ENCODE data around the gene ANKUB1.
"Not testable (repeated sequence)": the region's sequence is repeated elsewhere in the genome, so short reads cannot be mapped to it uniquely, and the experiment has no call there.

ANKUB1 gene, protein sequence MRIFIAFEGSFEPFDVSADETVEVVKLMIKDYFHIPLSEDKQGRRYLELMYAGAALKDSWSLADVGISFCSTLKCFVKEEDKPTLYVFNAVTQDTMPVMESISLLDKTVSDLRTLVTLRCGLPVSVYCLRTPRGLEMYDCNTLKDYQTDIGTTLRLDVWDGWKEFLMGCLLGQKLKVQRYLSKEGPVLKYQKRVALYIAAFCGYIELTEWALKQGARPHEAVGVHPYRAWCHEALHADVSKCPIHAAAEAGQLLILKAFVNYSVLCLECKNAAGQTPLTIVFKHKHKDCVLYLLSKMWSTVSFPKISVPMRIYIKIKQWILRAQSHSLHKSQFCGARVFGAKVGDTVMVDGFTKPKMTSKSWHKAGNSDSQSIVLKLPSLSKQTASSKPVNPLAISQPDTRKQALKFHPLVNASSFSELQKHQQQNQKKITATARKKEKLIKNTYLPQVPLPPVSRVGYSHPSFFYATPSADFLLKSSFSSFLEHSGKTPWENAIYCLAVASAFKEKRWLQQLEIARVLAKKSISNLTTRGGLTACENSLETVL

DNA sequence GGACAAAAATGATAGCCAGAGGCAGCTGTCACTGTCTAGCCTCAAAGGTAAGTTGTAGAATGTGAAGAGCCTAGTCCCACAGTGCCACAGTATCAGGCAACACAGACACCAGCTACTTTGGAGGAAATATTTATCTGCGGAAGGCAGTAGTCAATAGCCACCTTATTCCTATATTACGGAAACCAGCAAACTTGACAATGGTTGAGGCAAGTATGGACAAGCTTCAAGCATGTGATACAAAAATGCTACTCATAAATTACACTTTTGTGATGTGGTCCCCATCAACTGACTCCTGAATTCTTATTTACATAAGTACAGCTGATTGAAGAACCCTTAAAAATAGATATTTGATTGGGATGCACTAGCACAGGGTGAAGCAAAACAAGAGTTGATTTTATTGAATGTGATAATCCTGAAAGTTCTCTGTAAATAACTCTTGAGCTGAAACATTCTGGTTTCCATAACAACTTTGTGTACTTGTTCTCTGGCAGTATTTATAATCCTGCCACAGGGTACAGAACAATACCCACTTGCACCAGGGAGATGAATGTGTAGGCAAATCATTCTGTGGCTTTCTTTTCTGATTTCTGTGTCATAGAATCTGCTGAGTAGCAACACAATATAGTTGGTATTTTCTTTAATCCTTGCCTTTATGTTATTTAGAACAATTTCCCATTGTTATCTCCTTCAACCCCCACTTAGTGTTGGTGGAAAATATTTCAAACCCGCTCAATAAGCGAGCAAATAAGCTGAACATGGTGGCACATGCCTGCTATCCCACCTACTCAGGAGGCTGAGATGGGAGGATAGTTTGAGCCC, at the start of gene ANKUB1:
Gene ANKUB1, minus strand, starts transcription at position 103 of the 819 bp plus-strand sequence. CDS start 188 bp downstream, outside the sequence.
- DNase-seq, result peak; percentile 91

DNA sequence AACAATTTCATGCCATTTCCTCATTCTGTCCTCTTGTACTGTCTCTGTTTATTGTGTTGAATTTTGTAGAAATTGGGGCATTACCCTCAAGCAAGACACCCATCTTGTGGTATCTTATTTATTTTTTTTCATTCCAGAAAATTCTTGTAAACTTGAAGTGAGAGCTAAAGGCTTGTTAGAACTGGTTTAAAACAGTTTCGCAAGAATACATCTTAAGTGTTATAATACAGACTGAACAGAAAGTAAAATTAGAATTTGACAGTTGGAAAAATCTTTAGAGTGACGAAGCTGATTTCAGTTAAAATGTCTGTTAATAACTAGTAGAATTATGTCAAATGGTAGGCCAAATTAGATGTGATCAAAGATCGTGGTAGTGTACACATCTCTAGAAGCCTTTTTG, 47.5 kb upstream of the ANKUB1 start:
- no peak for DNase-seq

DNA sequence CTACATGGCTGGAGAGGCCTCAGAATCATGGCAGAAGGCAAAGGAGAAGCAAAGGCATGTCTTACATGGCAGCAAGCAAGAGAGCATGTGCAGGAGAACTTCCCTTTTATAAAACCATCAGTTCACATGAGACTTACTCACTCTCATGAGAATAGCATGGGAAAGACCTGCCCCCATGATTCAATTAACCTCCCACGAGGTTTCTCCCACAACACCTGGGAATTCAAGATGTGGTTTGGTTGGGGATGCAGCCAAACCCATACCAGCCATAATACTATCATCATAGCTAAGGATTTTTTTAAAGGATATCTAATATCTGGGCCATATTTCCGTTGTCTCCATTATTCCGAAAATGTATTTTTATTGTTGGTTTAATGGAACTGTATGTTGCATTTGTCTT, 47.1 kb upstream of the ANKUB1 start:
- DNase-seq, result not testable (repeated sequence)

DNA sequence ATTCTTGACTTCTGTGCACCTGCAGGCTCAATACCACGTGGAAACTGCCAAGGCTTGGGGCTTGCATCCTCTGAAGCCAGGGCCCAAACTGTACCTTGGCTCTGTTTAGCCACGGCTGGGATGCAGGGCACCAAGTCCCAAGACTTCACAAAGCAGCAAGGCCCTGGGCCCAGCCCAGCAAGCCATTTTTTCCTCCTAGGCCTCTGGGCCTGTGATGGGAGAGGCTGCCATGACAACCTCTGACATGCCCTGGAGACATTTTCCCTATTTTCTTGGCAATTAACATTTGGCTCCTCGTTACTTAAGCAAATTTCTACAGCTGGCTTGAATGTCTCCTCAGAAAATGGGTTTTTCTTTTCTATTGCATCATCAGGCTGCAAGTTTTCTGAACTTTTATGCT, 46.1 kb upstream of the ANKUB1 start:
- not testable (repeated sequence) for DNase-seq

DNA sequence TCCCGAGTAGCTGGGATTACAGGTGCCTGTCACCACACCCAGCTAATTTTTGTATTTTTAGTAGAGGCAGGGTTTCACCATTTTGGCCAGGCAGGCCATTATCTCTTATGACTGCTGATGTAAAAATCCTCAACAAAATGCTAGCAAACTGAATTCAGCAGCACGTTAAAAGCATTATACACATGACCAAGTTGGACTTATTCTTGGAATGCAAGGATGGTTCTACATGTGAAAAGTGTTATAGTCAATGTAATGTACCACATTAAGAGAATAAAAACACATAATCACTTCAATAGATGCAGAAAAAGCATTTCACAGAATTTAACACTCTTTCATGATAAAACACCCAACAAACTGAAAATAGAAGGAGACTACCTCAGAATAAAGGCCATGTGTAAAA, 40.9 kb upstream of the ANKUB1 start:
- no peak for DNase-seq

DNA sequence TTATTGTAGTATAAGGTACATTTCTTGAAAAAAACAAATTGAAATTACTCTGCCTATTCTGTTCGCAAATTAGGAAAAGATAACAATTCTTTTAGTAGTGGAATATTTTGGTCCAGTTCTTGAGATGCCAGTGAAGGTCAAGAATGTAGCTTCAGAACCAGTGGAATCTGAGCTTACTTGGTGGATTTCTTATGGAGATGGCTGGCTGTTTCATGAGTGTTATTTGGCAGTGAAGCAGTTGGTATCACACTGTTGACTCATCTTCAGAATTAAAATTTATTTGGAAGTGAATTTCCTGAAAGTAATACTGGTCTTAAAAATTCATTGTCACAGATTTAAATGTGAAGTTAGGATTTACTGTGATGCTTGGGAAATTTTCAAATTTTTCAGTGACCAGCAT, 39.7 kb upstream of the ANKUB1 start:
- DNase-seq, result no peak

DNA sequence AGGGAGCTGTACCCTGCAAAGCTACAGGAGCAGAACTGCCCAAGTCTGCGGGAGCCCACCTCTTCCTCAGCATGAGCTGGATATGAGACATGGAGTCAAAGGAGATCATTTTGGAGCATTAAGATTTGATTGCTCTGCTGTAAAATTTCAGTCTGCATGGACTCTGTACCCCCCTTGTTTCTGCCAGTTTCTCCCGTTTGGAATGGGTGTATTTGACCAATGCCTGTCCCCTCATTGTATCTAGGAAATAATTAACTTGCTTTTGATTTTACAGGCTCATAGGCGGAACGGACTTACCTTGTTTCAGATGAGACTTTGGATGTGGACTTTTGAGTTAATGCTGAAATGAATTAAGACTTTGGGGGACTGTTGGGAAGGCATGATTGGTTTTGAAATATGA, 39.0 kb upstream of the ANKUB1 start:
- DNase-seq, result no peak

DNA sequence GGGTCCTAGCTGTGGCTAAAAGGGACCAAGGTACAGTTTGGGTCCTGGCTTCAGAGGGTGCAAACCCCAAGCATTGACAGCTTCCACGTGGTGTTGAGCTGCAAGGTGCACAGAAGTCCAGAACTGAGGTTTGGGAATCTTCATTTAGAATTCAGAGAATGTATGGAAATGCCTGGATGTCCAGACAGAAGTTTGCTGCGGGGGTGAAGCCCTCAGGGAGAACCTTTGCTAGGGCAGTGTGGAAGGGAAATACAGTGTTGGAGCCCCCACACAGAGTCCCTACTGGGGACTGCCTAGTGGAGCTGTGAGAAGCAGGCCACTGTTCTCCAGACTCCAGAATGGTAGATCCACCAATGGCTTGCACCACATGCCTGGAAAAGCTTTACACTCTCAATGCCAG, 38.5 kb upstream of the ANKUB1 start:
- DNase-seq, result no peak

DNA sequence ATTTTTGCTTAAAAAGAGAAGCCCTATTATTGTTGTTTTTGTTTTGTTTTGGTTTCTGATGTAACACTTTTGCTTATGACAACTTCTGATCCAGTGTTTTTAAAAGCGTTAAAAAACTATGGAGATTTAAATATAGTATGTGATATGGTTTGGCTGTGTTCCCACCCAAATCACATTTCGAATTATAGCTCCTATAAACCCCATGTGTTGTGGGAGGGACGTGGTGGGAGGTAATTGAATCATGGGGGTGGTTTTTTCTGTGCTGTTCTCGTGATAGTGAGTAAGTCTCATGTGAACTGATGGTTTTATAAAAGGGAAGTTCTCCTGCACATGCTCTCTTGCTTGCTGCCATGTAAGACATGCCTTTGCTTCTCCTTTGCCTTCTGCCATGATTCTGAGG, 37.3 kb upstream of the ANKUB1 start:
- not testable (repeated sequence) for DNase-seq

DNA sequence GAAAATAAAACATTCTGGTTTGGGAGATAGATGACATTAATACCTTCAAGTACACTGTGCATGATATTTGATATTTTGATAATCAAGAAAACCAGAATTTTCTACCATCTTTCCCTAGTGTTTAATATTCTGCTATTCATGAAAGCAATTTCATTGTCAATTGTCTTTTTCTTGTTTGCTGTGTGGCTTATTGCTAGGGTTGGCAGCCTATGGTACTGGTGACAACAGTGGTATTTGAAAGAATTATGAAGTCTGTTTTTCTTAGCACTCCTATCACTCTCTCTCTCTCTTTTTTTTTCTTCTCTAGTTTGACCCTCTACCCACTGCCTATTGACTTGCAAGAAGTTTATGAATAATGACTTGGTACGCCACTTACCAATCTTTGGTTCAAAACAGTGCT, 36.0 kb upstream of the ANKUB1 start:
- DNase-seq, result no peak

DNA sequence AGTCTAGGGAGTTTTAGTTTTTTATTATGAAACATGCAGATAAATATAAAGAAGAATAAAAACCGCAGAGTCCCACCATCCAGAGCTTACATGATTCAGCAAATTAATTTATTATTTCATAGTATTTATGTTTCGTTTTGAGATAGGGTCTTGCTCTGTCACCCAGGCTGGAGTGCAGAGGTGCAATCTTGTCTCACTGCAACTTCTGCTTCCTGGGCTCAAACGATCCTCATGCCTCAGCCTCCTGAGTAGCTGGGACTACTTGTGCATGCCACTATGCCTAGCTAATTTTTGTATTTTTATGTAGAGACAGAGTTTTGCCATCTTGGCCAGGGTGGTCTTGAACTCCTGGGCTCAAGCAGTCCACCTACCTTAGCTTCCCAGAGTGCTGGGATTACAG, 34.3 kb upstream of the ANKUB1 start:
- no peak for DNase-seq

DNA sequence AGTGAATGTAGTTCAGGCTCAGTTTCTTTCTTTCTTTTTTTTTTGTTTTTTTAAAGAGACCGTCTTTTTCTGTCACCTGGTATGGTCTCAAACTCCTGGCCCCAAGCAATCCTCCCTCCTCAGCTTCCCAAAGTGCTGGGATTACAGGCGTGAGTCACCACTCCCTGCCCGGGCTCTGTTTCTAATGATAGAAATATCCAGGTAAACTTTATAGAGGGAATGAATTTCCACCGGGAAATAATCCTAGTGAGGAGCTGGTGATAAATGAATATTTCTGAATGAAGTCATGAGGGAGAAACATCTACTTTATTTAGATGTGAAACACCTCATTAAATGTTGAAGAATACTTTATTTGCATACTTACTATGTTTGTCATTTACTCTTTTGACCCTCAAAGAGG, 27.8 kb upstream of the ANKUB1 start:
- no peak for DNase-seq

DNA sequence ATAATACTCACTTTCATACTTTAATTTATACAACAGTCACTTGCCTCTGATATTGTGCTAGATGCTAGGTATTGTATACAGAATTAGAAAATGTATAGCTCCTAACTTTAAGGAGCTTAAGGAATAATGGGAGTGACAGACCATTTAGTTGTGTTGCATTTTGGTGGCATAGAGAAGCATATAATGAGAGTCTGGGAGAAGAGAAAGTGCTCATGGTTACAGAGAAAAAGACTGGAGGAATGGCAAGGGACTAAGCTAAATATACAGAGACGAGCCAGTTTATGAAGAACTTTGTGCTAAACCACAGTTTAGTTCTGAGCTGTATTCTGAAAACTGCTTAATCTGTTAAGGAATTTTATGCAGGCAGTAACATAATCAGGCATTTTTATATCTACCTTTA, 27.1 kb upstream of the ANKUB1 start:
- no peak for DNase-seq

DNA sequence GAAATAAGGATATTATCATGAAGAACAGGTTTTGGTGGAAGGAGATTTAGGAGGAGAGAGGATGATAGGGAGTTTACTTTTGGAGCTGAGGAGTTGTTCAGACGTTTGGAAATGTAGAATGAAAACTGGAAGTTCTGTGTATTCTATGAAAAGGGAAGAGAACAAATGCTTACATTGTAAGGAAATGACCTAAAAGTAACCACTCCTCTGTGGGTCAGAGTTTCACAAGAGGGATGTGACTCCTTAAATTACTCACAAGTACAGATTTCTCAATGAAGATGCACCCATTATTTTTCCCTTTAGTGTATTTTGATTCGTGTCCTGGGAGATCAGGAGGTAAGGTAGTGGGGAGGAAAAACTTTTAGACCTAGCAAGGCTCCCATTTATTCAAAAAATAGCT, 24.6 kb upstream of the ANKUB1 start:
- no peak for DNase-seq

DNA sequence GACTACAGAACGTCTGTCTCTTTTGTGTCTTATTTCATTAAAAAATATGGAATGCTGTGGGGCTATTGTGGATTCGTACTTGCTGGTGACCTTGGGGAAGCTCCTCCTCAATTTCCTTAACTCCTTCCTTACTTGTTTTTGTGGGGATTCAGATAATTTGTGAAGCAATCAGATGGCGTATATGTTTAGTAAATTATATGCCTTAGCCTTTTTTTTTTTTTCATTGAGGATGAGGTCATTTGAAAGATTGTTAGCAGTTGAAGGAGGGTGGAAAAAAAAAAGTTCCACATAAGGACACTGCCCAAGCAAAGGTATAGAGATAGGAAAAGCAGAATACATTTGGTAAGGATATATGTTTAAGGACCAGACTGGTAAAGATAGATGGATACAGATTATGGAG, 24.0 kb upstream of the ANKUB1 start:
- DNase-seq, result no peak

DNA sequence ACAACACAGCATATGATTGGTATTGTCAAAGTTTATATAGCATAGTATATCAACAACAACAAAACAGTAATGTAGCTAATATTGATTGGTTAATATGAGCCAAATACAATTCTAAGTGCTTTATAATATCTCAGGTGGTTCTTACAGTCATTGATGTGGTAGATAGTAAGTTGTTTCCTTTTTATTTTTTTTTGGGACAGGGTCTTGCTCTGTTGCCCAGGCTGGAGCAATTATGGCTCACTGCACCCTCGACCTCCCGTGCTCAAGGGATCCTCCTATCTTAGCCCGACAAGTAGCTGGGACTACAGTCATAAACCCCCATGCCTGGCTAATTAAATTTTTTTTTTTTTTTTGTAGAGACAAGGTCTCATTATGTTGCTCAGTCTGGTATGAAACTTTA, 23.4 kb upstream of the ANKUB1 start:
- DNase-seq, result no peak

DNA sequence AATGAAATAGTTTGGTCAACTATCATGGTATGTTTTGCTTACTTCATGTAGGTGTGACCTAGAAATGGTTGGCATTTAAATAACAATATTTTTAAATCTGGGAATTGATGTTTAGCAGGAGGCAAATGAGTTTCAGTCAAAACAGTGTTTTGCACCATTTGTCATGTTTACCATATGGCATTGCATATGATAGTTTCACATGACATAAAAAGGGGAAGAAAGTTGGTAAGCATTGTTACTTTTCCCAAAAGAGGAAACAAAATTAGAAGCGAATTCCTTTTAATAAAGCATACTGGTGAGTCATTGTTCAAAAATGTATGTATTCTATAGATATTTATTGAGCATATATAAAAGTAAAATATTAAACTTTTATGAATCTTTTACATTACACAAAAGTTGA, 23.0 kb upstream of the ANKUB1 start:
- no peak for DNase-seq

DNA sequence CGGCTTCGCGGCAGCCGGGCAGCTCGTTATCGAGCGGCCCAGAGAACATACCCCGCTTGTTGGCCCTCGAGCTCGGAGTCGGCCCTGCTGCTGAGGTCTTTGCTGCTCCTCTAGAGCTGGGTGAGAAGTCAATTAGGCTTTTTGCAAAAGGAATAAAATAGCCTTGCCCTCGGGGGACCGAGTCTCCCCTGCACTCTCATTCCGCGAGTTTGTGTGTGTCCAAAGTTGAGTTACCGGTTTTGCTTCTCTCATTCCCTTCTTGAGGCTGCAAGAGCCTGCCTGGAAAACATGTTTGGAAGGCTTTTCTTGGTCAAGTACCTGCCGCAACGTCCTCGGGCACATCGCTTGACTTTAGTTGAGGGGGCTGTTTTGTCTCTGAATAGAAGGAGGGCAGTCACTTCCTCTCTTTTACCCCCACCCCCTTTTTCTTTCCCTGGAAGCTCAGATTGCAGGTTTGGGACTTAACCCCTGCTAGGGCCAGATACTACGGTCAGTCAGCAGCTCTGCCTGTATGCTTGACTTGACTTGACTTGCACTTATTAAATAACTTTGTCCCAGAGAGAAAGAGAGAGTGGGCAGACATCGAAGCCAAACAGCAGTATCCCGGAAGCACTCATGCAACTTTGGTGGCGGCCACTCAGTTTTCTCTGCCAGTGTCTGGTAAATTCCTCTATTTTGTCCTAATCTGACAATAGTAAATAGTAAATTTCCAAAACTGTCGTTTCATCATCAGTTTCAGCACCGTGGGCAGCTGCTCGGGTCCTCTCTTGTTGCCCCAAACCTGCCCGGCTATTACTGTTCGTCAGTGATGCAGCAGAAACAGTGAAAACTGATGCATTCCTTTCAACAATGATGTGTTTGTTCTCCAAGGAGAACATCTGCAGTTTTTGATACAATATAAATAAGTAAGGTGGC, 21.3 kb upstream of the ANKUB1 start:
- DNase-seq, result no peak

DNA sequence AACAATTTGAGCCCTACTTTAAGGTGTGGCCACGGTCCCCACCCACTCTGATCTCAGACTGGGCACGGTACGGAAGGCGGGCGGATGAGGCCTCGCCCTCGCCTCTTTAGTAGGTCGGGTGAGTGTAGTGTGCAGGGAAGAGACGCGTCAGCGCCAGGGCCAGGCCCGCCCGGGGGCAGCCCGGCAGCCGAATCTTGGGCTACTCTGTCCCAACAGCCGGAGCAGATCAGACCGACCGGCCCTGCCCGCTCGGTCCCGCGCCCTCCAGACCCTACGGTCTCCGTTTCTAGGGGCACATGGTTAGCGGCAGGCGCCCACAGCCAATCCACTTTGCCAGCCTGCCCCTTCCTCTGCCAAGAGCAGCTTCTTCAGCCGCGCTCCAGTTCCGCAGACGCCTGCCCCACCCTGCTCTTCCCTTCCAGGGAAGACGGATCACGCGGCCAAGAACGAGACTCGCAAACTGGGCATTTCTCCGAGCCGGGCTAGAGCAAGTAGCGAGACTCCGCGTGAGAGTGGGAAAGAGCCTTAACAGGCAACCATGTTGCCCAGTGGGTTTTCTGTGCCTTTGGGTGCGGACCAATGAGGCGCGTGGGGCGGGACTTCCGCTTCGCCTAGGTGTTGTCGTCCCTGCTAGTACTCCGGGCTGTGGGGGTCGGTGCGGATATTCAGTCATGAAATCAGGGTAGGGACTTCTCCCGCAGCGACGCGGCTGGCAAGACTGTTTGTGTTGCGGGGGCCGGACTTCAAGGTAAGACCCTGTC, 20.4 kb upstream of the ANKUB1 start, which contains the start of gene RNF13:
Gene RNF13, plus strand, starts transcription at position 610 of the 761 bp plus-strand sequence. CDS start 32,812 bp downstream, outside the sequence.
- peak; percentile 83 for DNase-seq

DNA sequence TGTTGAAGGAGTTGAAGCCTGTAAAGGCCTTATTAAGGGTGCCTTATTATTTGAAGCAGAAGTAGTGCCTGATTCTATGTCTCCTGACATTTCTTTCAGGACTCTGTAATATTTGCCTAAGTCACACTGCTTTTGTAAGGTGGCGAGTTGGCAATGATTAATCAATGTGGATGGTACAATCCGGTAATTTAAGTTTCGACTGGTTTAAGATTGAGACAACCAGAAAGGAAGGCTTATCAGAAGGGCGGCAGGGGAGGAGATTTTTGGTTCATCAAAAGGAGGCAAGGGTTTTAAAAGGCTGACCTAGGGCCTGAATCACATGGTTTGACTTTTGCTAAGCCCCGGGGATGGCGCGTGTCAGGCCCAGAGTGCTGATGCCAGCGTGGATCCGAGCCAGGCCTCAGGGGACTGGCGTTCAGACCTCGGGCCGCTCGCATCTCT, 19.8 kb upstream of the ANKUB1 start:
- no peak for DNase-seq

DNA sequence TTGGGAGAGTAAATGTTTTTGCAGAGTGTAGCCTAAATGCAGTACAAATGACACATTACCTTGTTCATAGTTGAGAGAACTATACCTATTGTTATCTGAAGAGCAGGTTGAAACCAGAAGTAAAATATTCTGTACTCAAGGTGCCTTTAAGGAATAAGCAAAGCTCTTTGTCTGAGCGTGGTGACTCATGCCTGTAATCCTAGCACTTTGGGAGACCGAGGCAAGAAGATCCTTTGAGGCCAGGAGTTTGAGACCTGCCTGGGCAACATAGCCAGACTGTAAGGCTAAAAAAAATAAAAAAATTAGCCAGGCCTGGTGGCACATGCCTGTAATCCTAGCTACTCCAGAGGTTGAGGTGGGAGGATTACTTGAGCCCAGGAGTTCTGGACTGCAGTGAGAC, 18.5 kb upstream of the ANKUB1 start:
- no peak for DNase-seq

DNA sequence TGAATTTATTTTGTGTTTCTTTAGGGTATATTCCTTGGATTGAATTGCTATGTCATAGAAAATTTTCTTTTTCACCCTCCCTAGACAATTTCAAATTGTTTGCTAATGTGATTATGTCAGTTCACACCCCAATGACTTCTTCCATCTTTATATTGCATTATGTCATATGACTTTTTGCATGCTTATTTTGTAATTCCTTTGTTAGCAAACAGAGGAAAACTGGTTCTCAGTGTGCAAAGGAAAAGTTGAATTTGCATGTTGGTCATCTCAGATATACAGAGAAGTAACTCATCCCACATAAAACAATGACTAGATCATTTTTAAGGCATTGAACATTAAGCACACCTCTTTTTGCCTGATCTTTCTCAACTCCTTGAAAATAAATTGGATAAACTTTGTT, 17.3 kb upstream of the ANKUB1 start:
- DNase-seq, result no peak

Measured in DMS153 (cell line).